ENCODE data around the gene STAT1. TPM values are rescaled to one million over a fixed set of nuclear protein-coding genes. Genes with fewer than 3 reads are reported as not detected.

STAT1 gene
- total and polyA plus RNA-seq, 9 of the 15 experiments (the other 6 are each of a cell fraction or from before 2014, with no cell fraction given) = 8.7 to 34.4 (median 26.8) TPM

GRCh38 chr2:191023235-191023679 is 9.3 kb upstream of the STAT1 start (continued):
- TF ChIP-seq PKNOX1 (IDR thresholded peaks at IDR 0.05) (peak; percentile 34; the same call in 1 of the 2 replicates), CXXC5 (CRISPR knock-in tag; IDR thresholded peaks at IDR 0.05) (peak; percentile 38; the same call in 1 of the 2 replicates), MAFK (IDR thresholded peaks at IDR 0.05; ENCODE audit: low read length) (no peak), ADNP (tag; IDR thresholded peaks at IDR 0.05) (0 out of 2 replicates have a peak, but pooled peaks have one; percentile 19), L3MBTL2 (IDR thresholded peaks at IDR 0.05) (0 out of 2 replicates have a peak, but pooled peaks have one; percentile 19), POLR2AphosphoS5 (IDR thresholded peaks at IDR 0.05; ENCODE audit: control insufficient read depth, insufficient read depth, low read depth, low read length) (0 out of 2 replicates have a peak, but pooled peaks have one; percentile 34), MLX (CRISPR knock-in tag; conservative IDR thresholded peaks at IDR 0.05) (no peak), NR2F6 (CRISPR knock-in tag; IDR thresholded peaks at IDR 0.05) (peak; percentile 66; the same call in 1 of the 2 replicates), NR4A1 (CRISPR knock-in tag; IDR thresholded peaks at IDR 0.05) (no peak), NR4A1 (tag; IDR thresholded peaks at IDR 0.05) (peak; percentile 61; the same call in 1 of the 2 replicates), MTA1 (IDR thresholded peaks at IDR 0.05; ENCODE audit: borderline replicate concordance) (0 out of 2 replicates have a peak, but pooled peaks have one; percentile 36), ARNT (IDR thresholded peaks at IDR 0.05) (peak in 1 of 2 experiments; percentile 73; a peak in 1 of 4 replicates), ZBTB2 (IDR thresholded peaks at IDR 0.05) (0 out of 2 replicates have a peak, but pooled peaks have one; percentile 61), MCM2 (IDR thresholded peaks at IDR 0.05; ENCODE audit: low read depth) (no peak), EP300 (IDR thresholded peaks at IDR 0.05; ENCODE audit: low read length) (peak; percentile 49; the same call in 1 of the 2 replicates), MYC (IDR thresholded peaks at IDR 0.05; ENCODE audit: low read depth, low read length) (peak; percentile 24; the same call in 1 of the 2 replicates), MYC (CRISPR knock-in tag; IDR thresholded peaks at IDR 0.05; ENCODE audit: borderline replicate concordance, low read depth) (no peak), STAT5A (IDR thresholded peaks at IDR 0.05; ENCODE audit: borderline replicate concordance, low read length) (peak; percentile 32; the same call in 1 of the 2 replicates), TEAD4 (IDR thresholded peaks at IDR 0.05; ENCODE audit: low read length) (peak; percentile 65), TEAD4 (CRISPR knock-in tag; IDR thresholded peaks at IDR 0.05; ENCODE audit: borderline replicate concordance) (no peak), CREB3 (tag; conservative IDR thresholded peaks at IDR 0.05; ENCODE audit: low read depth) (no peak), NFIX (CRISPR knock-in tag; IDR thresholded peaks at IDR 0.05; ENCODE audit: low read depth) (no peak), NEUROD1 (IDR thresholded peaks at IDR 0.05; ENCODE audit: borderline replicate concordance, low read depth, low read length, partially characterized antibody) (no peak), MNT (conservative IDR thresholded peaks at IDR 0.05) (peak; percentile 30 to 45; a peak in 1 of 4 replicates)

Data from K562 (cell line).